ENCODE results near the gene ANO9. TPM values are rescaled to one million over a fixed set of nuclear protein-coding genes. Genes with fewer than 3 reads are reported as not detected.
A peak's percentile ranks its signal among the peaks of the same experiment; 100 is the strongest.
"Not testable (repeated sequence)": the region's sequence is repeated elsewhere in the genome, so short reads cannot be mapped to it uniquely, and the experiment has no call there.

The ANO9 gene
- total RNA-seq, 2 donors from 2014 or later = 141 to 180 TPM

DNA sequence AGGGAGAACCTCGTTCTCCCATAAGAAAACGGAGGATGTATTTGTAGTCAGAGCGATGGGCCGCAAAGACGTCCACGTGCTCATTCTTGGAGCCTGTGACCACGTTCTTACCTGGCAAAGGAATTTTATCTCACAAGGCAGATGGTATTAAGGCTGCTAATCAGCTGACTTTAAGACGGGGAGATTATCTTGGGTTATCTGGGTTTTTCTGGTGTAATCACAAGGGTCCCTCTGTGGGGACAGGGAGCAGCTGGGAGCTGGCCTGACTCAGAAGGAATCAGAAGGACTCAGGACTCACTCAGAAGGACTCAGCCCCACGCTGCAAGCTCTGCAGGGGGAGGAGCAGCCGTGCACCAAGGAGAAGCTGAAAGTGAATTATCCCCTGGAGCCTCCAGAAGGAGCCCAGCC lies 19.6 kb downstream of the ANO9 start:
- intact Hi-C loops (cut with DNase I, micrococcal nuclease) = no loop called here
- no peak for ATAC-seq
- DNase-seq = no peak

DNA sequence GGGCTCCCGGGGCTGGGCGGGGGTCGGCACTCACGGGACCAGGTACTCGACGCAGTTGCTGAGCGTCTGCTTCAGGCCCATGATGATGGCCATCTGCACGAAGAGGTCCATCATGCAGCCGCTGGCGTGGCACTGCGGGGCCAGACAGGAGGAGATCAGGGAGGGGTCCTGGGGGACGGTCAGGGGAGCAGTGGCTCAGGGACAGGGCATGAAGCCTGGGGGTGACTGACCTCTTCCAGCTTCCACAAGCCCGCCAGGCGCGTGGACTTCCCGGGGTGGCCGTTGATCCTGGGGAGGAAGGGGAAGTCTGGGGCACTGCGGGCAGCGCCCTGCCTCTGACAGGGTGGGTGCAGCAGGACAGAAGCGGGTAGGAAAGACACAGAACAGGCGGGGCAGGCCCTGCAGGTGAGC lies 20.9 kb downstream of the ANO9 start:
- ATAC-seq (no peak), DNase-seq (no peak)
- intact Hi-C loops (cut with DNase I, micrococcal nuclease) = no loop called here

DNA sequence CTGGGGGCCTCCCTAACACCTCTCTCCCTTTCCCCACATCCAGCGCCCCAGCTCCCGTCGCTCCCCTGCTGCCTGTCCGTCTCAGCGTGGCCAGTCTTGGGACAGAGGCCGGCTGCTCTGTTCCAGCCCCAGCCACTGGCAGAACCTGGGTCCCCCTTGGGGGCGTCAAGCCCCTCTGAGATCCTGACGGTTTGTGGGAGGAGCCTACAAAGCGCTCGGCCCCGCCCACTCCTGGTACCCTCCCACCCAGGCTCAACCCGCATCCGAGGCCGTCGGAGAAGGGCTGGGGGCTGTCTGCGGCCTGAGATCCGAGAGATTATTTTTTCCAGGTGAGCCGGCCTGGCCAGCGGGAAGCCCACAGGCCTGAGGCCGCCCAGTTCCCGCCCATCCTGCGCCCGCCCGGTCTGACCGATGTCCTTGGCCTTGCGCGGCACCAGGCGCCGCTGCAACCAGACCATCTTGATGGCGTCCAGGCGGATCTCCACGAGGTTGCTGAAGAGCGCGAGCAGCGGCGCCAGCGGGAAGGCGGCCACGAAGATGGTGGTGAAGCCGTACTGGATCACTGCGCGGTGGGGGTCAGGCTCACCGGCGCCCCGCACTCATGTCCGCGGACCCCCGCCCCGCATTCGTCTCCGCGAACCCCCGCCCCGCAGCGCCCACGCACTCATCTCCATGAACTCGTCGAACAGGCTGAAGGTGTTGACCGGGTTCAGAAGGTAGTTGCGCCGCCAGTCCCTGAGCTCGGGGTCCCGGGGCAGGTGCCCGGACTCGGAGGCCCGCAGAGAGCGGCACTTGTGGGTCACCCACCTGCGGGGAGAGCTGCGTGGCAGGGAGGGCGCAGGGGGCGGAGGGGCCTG lies 21.5 kb downstream of the ANO9 start:
- ATAC-seq (no peak), DNase-seq (no peak)
- intact Hi-C loops (cut with DNase I, micrococcal nuclease) = no loop called here

DNA sequence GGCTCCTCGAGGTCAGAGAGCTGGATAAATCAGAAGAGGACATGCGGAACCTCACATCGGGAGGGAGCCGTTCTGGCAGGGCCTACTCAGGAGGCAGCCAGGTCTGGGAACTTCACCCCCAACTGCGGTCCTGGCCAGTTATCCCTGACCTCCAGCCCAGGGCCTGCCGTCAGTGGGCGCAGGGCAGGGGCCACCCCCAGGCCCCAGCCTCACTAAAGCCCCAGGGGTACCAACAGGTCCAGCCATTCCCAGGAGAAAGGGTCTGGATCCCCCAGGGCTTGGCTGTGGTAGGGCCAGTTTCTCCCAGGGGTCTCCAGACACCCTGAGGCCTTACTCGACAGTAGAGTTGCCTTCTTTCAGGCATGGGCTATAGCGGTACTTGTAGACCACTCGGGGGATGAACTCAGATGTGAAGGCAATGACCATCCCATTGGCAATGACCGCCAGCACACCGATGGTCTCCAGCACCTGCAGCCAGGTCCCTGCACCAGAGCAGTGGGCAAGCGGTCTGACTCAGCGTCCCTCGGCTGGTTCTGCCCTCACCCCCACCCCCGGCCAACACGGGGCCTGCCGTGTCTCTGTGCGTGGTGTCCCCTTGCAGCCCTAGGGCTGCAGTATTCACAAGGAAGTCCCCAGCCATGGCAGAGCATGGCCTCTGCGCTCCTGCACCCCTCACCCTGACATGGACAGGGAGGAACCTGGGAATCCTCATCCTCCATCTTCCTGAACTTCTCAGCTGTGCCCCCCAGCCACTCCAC lies 22.4 kb downstream of the ANO9 start:
- ATAC-seq = no peak
- intact Hi-C loops (cut with DNase I, micrococcal nuclease) = no loop called here
- DNase-seq = peak in 1 of 2 donors; percentile 15

DNA sequence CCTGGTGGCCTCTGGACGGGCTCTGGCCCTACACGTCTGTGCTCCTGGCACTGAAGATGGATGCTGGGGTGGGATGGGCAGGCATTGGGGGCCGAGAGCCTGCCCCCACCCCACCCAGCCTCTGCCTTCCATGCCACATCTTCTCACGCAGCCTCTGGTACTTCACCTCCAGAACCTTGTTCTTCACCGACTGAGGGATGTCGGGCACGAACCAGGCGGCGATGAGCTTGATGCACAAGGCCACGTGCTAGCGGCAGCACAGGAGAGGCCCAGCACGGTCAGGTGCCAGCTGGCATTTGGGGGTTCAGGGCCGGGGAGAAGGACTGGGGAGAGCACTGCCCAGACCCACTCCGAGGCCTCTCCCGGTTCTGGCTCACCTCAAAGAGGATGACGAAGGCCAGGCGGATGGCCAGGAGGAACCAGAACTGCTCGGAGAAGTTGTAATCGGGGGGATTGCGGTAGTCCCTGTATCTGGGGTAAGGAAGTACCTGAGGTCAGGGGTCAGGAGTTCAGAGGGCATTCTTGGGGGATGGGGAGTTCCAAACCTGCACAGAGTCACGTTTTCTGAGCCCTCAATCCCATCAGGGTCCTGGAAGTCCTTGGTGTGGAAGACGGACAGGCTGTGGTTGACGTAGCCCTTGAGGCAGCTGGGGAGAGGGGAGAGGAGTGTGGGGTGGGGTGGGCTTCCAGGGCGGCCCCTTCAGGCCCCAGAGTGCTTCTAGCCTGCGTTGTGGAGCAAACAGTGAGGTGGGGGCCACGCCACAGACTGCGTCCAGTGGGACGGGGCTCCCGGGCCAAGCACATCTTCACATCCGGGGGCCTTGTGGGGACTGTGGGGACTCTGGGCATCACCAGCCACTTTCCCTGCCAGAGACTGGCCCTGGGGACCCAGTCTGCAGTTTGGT lies 23.2 kb downstream of the ANO9 start:
- intact Hi-C loops (cut with DNase I, micrococcal nuclease) = no loop called here
- peak in 1 of 2 donors; percentile 24 for DNase-seq

DNA sequence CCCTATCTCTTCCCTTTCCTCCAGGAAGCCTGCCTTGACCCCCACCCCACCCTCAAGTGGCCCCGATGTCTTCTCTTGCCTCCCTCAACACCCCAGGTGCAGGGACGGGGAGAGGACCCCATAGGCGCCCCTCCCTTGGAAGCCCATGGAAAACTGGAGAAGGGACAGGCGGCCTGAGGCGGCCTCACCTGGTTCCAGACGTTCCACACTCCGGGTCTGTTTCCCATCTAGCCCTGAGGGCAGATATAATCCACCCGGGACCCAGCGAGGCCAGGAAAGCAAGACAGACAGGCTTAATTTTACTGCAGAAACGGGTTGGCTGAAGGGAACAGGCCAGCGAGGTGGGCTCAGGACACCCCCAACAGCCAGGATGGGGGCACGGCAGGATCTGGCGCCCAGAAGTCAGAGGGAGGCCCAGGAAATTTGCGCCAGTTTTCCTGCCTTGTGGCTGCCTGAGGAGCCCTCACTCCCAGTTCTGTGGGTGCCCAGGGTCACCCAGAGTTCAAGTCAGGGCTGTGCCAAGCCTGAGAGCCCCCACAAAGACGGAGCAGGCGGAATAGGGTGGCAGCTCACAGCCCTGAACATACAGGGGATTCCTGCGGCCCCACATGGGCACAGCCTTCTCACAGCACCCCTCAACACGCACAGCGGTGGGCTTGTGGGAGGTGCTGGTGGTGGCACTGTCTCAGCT lies 24.0 kb downstream of the ANO9 start:
- ATAC-seq = no peak
- no peak for DNase-seq
- intact Hi-C loops (cut with DNase I, micrococcal nuclease) = no loop called here

More for the DNA sequence above, 23.2 kb downstream of the ANO9 start:
- ATAC-seq = no peak

DNA sequence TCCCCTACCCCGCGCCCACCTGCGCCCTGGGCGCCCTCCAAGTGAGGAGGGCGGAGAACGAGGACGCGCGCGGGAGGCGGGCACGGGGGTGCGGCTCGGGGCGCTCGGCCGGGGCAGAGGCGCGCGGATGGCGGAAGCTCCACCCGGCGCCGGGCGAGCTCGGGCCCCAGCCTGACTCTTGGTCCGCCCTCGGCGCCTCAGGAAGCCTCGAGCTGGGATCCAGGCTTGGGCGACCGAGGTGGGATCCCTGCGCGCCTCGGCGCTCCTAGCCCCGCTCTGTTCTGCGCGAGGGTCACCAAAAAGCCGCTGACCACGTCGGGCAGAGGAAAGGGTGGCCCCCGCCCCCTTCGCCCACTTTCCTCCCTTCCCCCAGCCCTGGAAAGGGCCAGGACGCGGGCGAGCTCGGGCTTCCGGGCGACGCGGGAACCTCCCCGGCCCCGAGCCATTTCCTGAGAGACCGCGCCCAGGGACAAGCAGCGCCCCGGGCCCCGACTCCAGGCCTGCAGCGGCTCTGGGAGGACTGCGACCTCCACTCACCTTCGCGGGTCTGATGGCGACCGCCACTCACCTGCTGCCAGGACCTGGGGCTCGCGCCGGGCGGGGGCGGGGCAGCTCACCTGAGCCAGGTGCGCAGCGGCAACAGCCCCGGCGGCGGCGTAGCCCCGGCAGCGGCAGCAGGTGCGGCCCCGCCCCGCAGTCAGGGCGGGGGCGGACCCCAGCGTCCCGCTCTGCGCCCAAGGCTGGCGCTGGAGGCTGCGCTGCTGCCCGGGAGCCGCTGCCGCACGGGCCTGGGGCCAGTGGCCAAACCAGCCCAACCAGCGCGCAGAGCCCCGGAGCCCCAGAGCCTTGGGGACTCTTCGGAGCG lies 24.8 kb downstream of the ANO9 start:
- peak; percentile 76 for ATAC-seq
- DNase-seq = peak; percentile 70 to 85
- intact Hi-C loops (cut with DNase I, micrococcal nuclease) = no loop called here

DNA sequence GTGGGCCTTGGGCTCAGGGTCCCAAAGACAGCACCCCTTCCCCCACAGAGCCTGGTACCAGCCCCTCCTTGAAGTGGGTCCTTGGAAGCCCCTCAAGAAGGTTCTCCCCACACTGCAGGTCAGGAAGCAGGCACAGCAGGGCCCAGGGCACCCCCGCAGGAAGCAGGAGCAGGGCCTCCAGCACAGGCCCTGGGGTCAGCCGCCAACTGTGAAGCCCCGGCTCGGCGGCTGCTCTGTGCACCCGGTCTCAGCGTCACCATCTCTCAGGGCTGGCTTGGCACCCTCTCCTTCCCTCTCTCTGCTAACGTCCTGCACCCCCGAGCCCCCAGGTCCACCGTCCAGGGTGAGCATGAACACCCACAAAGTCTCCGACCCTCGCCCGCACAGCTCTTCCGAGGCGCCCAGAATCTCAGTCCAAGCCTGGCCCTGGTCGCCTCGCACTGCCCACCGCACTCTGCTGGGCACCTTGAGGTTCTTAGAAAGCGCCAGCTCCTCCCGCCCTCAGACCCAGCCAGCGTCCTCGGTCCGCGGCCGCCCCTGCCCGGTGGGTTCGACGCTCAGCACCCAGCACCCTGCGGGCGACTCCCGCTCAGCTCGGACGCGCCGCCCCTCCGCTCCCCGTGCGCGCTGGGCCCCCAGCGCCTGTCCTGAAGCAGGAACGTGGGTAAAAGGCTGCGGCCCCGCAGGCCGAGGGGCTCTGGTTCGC lies 25.6 kb downstream of the ANO9 start:
- ATAC-seq = peak; percentile 23
- peak in 1 of 2 donors; percentile 32 for DNase-seq
- intact Hi-C loops (cut with DNase I, micrococcal nuclease) = no loop called here

DNA sequence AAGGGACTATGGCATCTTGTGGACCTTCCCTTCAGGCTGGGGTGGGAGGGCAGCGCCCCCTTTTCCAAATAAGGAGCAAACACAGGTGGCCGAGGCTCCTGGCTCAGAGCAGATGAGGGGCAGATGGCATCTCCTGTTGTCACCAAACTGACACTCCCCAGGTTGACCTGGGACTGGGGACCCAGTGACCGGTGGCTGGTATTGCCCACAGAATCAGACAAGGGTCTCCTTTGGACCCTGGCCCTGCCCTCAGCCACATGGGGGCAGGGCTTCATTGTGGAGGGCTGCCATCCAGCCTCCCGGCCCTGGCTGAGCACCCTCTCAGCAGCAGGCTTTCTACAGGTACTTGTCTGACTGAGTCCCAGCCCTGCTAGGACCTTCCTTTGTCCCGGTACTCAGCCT lies 26.2 kb downstream of the ANO9 start:
- peak in 1 of 2 donors; percentile 28 for DNase-seq
- ATAC-seq = peak; percentile 4
- intact Hi-C loops (cut with DNase I, micrococcal nuclease) = no loop called here

DNA sequence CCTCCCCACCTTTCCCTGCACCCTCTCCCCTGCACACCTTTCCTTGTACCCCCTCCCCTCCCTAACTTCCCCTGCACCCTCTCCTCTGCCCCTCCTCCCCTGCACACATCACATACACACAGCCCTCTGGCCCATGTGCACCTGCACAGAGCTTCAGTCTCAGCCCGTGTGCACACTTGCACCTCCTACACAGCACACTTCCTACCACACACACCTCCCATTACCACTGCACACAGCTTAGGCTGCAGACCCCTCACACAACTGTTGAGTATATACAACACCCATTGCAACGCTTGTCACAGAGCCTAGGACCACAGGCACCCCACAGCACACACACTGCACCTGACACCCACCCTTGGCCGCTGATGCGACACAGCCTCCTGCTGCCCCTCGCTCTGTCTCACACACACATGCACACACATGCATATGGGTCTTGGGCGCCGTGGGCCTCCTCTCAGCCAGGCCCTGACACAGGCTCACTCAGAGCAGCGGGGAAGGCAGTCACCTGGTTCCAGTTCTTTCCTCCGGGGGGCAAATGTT lies 27.4 kb downstream of the ANO9 start:
- DNase-seq (peak; percentile 26 to 30), ATAC-seq (no peak)
- intact Hi-C loops (cut with DNase I, micrococcal nuclease) = no loop called here

DNA sequence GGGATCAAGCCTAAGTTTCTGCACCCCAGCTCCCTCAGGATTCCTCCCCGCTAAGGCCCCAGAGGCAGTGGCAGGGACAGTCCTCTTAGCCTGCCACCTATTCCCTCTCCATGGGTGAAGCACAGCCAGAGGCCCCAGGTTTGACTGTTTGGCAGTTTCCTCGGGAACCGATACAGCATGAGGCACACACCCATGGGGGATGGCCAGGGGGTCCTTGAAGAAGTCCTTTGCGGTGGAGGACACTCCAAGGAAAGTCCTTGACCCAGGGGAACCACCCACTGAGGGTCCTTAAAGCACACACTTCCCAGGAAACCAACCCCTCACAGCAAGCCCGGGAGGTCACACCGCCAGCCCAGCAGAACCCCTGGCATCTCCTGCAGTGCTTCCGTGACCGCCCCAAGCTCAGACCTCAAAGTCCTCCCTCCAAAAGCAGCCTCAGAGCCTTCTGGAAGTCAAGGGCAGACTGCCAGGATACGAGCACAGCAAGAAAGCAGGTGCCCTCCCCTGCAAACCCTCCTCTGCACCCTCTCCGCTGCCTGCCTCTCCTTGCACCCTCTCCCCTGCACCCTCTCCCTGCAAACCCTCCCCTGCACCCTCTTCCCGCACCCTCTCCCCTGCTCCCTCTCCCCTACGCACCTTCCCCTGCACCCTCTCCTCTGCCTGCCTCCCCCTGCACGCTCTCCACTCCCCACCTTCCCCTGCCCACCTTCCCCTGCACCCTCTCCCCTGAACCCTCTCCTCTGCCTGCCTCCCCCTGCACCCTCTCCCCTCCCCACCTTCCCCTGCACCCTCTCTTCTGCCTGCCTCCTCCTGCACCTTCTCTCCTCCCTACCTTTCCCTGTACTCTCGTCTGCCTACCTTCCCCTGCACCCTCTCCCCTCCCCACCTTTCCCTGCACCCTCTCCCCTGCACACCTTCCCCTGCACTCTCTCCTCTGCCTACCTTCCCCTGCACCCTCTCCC lies 28.4 kb downstream of the ANO9 start:
- intact Hi-C loops (cut with DNase I, micrococcal nuclease) = no loop called here
- DNase-seq (peak in 1 of 2 donors; percentile 24), ATAC-seq (no peak)

DNA sequence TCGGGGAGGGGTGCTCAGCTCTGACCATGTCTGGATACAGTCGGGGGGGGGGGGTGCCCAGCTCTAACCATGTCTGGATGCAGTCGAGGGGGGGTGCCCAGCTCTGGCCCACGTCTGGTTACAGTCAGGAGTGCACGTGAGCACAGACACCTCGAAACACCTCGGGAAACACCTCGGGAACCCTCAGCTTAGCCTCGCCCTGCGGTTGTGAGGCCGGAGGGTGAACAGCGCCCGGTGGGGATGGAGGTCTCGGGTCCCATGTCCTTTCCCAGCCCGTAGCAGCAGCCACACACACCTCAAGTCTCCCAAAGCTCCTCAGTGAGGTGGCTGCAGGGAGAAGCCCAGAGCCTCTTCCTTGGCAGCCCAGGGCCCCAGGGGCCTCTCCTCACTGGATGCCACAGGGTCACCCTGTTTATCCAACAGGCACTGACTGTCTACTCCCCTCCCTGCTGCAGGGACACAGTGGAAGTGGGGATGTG lies 29.1 kb downstream of the ANO9 start:
- intact Hi-C loops (cut with DNase I, micrococcal nuclease) = no loop called here
- no peak for ATAC-seq
- DNase-seq = peak in 1 of 2 donors; percentile 19

DNA sequence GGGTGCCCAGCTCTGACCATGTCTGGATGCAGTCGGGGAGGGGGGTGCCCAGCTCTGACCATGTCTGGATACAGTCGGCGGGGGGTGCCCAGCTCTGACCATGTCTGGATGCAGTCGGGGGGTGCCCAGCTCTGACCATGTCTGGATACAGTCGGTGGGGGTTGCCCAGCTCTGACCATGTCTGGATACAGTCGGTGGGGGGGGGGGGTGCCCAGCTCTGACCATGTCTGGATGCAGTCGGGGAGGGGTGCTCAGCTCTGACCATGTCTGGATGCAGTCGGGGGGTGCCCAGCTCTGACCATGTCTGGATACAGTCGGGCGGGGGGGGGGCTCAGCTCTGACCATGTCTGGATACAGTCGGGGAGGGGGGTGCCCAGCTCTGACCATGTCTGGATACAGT lies 30.3 kb downstream of the ANO9 start:
- DNase-seq = peak in 1 of 2 donors; percentile 23
- ATAC-seq; intact Hi-C loops (cut with DNase I, micrococcal nuclease): not testable (repeated sequence)

DNA sequence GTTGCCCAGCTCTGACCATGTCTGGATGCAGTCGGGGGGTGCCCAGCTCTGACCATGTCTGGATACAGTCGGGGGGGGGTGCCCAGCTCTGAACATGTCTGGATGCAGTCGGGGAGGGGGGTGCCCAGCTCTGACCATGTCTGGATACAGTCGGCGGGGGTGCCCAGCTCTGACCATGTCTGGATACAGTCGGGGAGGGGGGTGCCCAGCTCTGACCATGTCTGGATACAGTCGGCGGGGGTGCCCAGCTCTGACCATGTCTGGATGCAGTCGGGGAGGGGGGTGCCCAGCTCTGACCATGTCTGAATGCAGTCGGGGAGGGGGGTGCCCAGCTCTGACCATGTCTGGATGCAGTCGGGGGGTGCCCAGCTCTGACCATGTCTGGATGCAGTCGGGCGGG lies 31.1 kb downstream of the ANO9 start:
- ATAC-seq = not testable (repeated sequence)
- DNase-seq = peak in 1 of 2 donors; percentile 14

More for the DNA sequence above, 31.1 kb downstream of the ANO9 start:
- intact Hi-C loops (cut with DNase I, micrococcal nuclease) = not testable (repeated sequence)
